Tibial nerve (tissue), 4 donors: Measurements from ENCODE around the gene GPX4.

Experiments
- CTCF ChIP-seq, 5 experiments: fragments of 200-600 bp in 3 of 5; fragments of 450-650 bp in 2 of 5; sonication (generic) in 3 of 5; IDR thresholded peaks; one replicate each; pipeline ENCODE4 v1.5.1; 2016 to 2019; ENCODE audit warnings: antibody characterized with exemption in 5 of 5, mild to moderate bottlenecking in 3 of 5, moderate library complexity in 2 of 5
- EP300 ChIP-seq, 2 donors: sonication (generic); formaldehyde crosslinking; IDR thresholded peaks; one replicate each; pipeline ENCODE4 v1.6.1; 2017; ENCODE audit warnings: antibody characterized with exemption in 2 of 2, mild to moderate bottlenecking in 1 of 2

- TF ChIP-seq CTCF (IDR thresholded peaks at IDR 0.05) (peak in 2 of 5 experiments; percentile 9 to 38), EP300 (IDR thresholded peaks at IDR 0.05) (peak; percentile 95 to 98)
Measured at GRCh38 chr19:1103708-1104310, at the start of gene GPX4.
